K562 (cell line): ENCODE measurements around the gene ARHGEF17. TPM values are rescaled to one million over a fixed set of nuclear protein-coding genes. Genes with fewer than 3 reads are reported as not detected.

Experiments
- ATAC-seq: fragments of 200-7000 bp; cut with Tn5 transposase; 3 replicates; pipeline ENCODE4 v1.9.1; 2020; ENCODE audit warnings: moderate library complexity
- BruUV-seq: library from RNA; stranded (reverse); fragments of 400-500 nt; replicated peaks from 2 replicates; lab custom pipeline; 2021; lab: Mats Ljungman, UMichigan
- CTCF ChIA-PET: fragments of 300-600 bp; formaldehyde crosslinking; extraction: SDS; loops from one replicate; lab custom pipeline; 2021; ENCODE audit warnings: low intra/inter-chr PET ratio; lab: Yijun Ruan, JAX
- POLR2A ChIA-PET: fragments of 300-600, 350-650 bp; sonication (Branson Sonifier 250); formaldehyde crosslinking; extraction: SDS; loops from one replicate; lab custom pipeline; 2021; ENCODE audit warnings: antibody characterized with exemption, inconsistent platforms; lab: Yijun Ruan, JAX
- DNase-seq, 4 experiments: peaks; one replicate each; pipeline versions ENCODE4 v3.0.0 to v3.0.0-alpha.2; 2011 to 2018; ENCODE audit warnings: low spot score in 3 of 4, mixed read lengths in 3 of 4; ENCODE audit errors: extremely low read depth in 1 of 4
- FAIRE-seq: peaks from 2 replicates; lab custom pipeline; 2011; peaks lifted over from hg19 to GRCh38; lab: Jason Lieb, UNC
- H2AFZ ChIP-seq: 2 replicates; pipeline ENCODE4 v1.6.0; 2011; ENCODE audit warnings: low read depth, low read length, control low read depth, inconsistent platforms
- H3K27ac ChIP-seq: fragments of 200-600 bp; 3 replicates; pipeline ENCODE4 v1.8.0; 2011; ENCODE audit warnings: low read depth, mild to moderate bottlenecking, control low read depth, inconsistent platforms, low read length, moderate library complexity, mixed read lengths; ENCODE audit errors: extremely low read depth
- H3K27me3 ChIP-seq, 2 experiments: fragments of 300-600 bp in 1 of 2; 2 replicates in 1 of 2; 3 replicates in 1 of 2; pipeline versions ENCODE4 v1.6.0 to v1.8.0; 2011; ENCODE audit warnings: inconsistent platforms in 2 of 2, low read length in 2 of 2, mild to moderate bottlenecking in 1 of 2, mixed read lengths in 1 of 2, moderate library complexity in 1 of 2; ENCODE audit not compliant: control insufficient read depth in 2 of 2, insufficient read depth in 2 of 2
- H3K36me3 ChIP-seq: fragments of 300-600 bp; 3 replicates; pipeline ENCODE4 v1.8.0; 2011; ENCODE audit warnings: mild to moderate bottlenecking, low read length, inconsistent platforms; ENCODE audit not compliant: control insufficient read depth, insufficient read depth
- H3K4me1 ChIP-seq, 2 experiments: fragments of 200-600 bp in 1 of 2; replicated peaks in 1 of 2; 2 replicates in 1 of 2; 3 replicates in 1 of 2; pipeline versions ENCODE4 v1.5.1 to v1.8.0; 2011; ENCODE audit warnings: inconsistent platforms in 2 of 2, low read length in 2 of 2, mild to moderate bottlenecking in 1 of 2, mixed read lengths in 1 of 2, moderate library complexity in 1 of 2; ENCODE audit not compliant: control insufficient read depth in 2 of 2, insufficient read depth in 2 of 2
- H3K4me2 ChIP-seq: 2 replicates; pipeline ENCODE4 v1.6.1; 2011; ENCODE audit warnings: low read length, control low read depth, inconsistent platforms, mixed read lengths; ENCODE audit not compliant: insufficient read depth
- H3K4me3 ChIP-seq: fragments of 200-600 bp; sonication (generic), shearing (Covaris generic); 2 replicates; pipeline ENCODE4 v1.5.1; 2016; ENCODE audit warnings: control low read depth, inconsistent platforms
- H3K79me2 ChIP-seq: fragments of 200-600 bp; 3 replicates; pipeline ENCODE4 v1.8.0; 2011; ENCODE audit warnings: low read length, inconsistent platforms; ENCODE audit not compliant: control insufficient read depth, insufficient read depth
- H3K9ac ChIP-seq, 2 experiments: 2 replicates each; pipeline versions ENCODE4 v1.6.0 to v1.6.1; 2011; ENCODE audit warnings: low read depth in 2 of 2, low read length in 2 of 2, control low read depth in 1 of 2, inconsistent platforms in 1 of 2, mild to moderate bottlenecking in 1 of 2, mixed read lengths in 1 of 2; ENCODE audit not compliant: insufficient read depth in 1 of 2
- H3K9me1 ChIP-seq: one replicate; pipeline ENCODE4 v1.6.0; 2011; ENCODE audit warnings: inconsistent platforms, mild to moderate bottlenecking, low read length, moderate library complexity; ENCODE audit not compliant: control insufficient read depth, insufficient read depth
- H3K9me3 ChIP-seq: replicated peaks from 2 replicates; pipeline ENCODE4 v1.5.1; 2011; ENCODE audit warnings: low read depth, low read length, inconsistent platforms; ENCODE audit not compliant: control insufficient read depth, insufficient read depth
- H4K20me1 ChIP-seq: replicated peaks from 2 replicates; pipeline ENCODE4 v1.6.1; 2011; ENCODE audit warnings: low read length, inconsistent platforms, mixed read lengths; ENCODE audit not compliant: control insufficient read depth, insufficient read depth
- MED1 ChIP-seq: sonication (generic); formaldehyde crosslinking; IDR thresholded peaks from 2 replicates; pipeline ENCODE4 v1.8.1; 2023; ENCODE audit warnings: missing genetic modification reagents, borderline replicate concordance
- MYNN ChIP-seq, 2 experiments: sonication (generic); formaldehyde crosslinking in 1 of 2; IDR thresholded peaks; 2 replicates each; pipeline versions ENCODE4 v1.5.0 to v1.6.1; 2016 to 2020; ENCODE audit warnings: antibody characterized with exemption in 1 of 2, missing genetic modification reagents in 1 of 2
- PRPF4 ChIP-seq: fragments of 200-400 bp; formaldehyde crosslinking; IDR thresholded peaks from one replicate; pipeline ENCODE4 v1.6.1; 2017; ENCODE audit warnings: low read length, low read depth, mild to moderate bottlenecking; ENCODE audit not compliant: insufficient read depth, poor library complexity, severe bottlenecking
- SMAD3 ChIP-seq: fragments of 450-650 bp; formaldehyde crosslinking; conservative IDR thresholded peaks from 2 replicates; pipeline ENCODE4 v1.4.0; 2020; ENCODE audit warnings: mild to moderate bottlenecking
- ZBTB11 ChIP-seq, 3 experiments: fragments of 200-800 bp in 1 of 3; fragments of 250-450 bp in 1 of 3; fragments of 450-650 bp in 1 of 3; sonication (Bioruptor Pico) in 1 of 3; sonication (Bioruptor generic) in 1 of 3; formaldehyde crosslinking in 1 of 3; IDR thresholded peaks; 2 replicates each; pipeline versions ENCODE4 v1.6.1 to v1.8.0; 2016 to 2022; ENCODE audit warnings: mild to moderate bottlenecking in 2 of 3, missing genetic modification characterization in 2 of 3, missing compliant biosample characterization in 1 of 3, moderate library complexity in 1 of 3
- ZBTB5 ChIP-seq: fragments of 450-650 bp; IDR thresholded peaks from 2 replicates; pipeline ENCODE4 v1.6.1; 2017; ENCODE audit warnings: antibody characterized with exemption
- ZNF146 ChIP-seq: IDR thresholded peaks from one replicate; pipeline ENCODE4 v1.6.1; 2018; ENCODE audit warnings: missing compliant biosample characterization; ENCODE audit not compliant: unreplicated experiment
- ZNF224 ChIP-seq: sonication (generic); formaldehyde crosslinking; IDR thresholded peaks from 2 replicates; pipeline ENCODE4 v1.8.0; 2022; ENCODE audit warnings: mild to moderate bottlenecking, missing genetic modification reagents
- in situ Hi-C: fragments of 300-500 bp; cut with MboI; formaldehyde crosslinking; loops from 4 replicates; pipeline ENCODE4 v1.15.0; 2018; ENCODE audit warnings: inconsistent platforms, mixed read lengths
- intact Hi-C: fragments of 100-400 bp; cut with micrococcal nuclease; formaldehyde crosslinking; loops from 2 replicates; pipeline ENCODE4 v1.14.2; 2022
- polyA plus RNA-seq, 8 experiments: library from polyadenylated mRNA; depleted of rRNA in 4 of 8; stranded (reverse) in 5 of 8; unstranded in 3 of 8; fragments of >200 nt; fragmentation: Nextera tagmentation in 2 of 8; fragmentation: Illumina TruSeq in 1 of 8; extraction: Ambion mirVana in 2 of 8; extraction: Trizol in 1 of 8; gene quantifications; 2 replicates each; pipeline versions ENCODE4 v1.2.1 to v1.2.3, GENCODE V29; 2011 to 2014; ENCODE audit warnings: inconsistent platforms in 1 of 8, missing spikeins in 1 of 8
- total RNA-seq, 7 experiments: library from RNA; depleted of rRNA in 6 of 7; stranded (reverse); fragments of >200 nt in 6 of 7; fragmentation: Illumina TruSeq in 2 of 7; extraction: Trizol in 2 of 7; gene quantifications; 2 replicates each; pipeline versions ENCODE4 v1.2.1 to v1.2.3, GENCODE V29; 2011 to 2021; ENCODE audit warnings: low replicate concordance in 1 of 7

Gene ARHGEF17
- total and polyA plus RNA-seq, 9 of the 15 experiments (the other 6 are each of a cell fraction or from before 2014, with no cell fraction given): 0.04 to 0.68 (median 0.10) TPM; not detected in 2

GRCh38 chr11:73260127-73260457, 48.0 kb upstream of the ARHGEF17 start:
- DNase-seq (no peak), FAIRE-seq (no peak), ATAC-seq (no peak)
- H3K4me1 ChIP-seq: peaks cover 0 to 9% of the 10 kb centered on the region in 2 experiments; a peak in 1 of 5 replicates
- H3K27me3 ChIP-seq: peaks cover 14 to 26% of the 10 kb centered on the region in 2 experiments
- ChIA-PET CTCF (no interaction called here), POLR2A (no interaction called here)
- no peaks in the 10 kb centered on the region for H4K20me1 ChIP-seq
- no TSS peak for BruUV-seq
- intact Hi-C loops (no loop called here), in situ Hi-C loops (no loop called here)
- H3K79me2 ChIP-seq: no peaks in the 10 kb centered on the region
- no peaks in the 10 kb centered on the region for H3K9me3 ChIP-seq
- no peak overlapping the region for H3K4me2 ChIP-seq
- H3K27ac ChIP-seq: no peak overlapping the region
- H3K9ac ChIP-seq: no peak overlapping the region
- TF ChIP-seq ZNF224 (CRISPR knock-in tag) (no peak), MYNN (IDR thresholded peaks at IDR 0.05) (no peak), MYNN (CRISPR knock-in tag; IDR thresholded peaks at IDR 0.05) (no peak), PRPF4 (no peak), SMAD3 (CRISPR knock-in tag) (no peak), ZBTB5 (no peak), ZBTB11 (CRISPR knock-in tag; IDR thresholded peaks at IDR 0.05) (no peak), ZNF146 (no peak), MED1 (CRISPR knock-in tag) (no peak)
- H3K4me3 ChIP-seq: no peak overlapping the region
- no peaks in the 10 kb centered on the region for H3K9me1 ChIP-seq
- no peak overlapping the region for H2AFZ ChIP-seq
- no peaks in the 10 kb centered on the region for H3K36me3 ChIP-seq
